Stimulated activated naive CD4-positive, alpha-beta T cell treated with Interleukin-2 at 50 U/mL for 16 hours (primary cell): ENCODE results near the gene SPG7.
A peak's percentile ranks its signal among the peaks of the same experiment; 100 is the strongest.

Experiments
- DNase-seq: peaks from one replicate; lab custom pipeline; 2025; lab: John Stamatoyannopoulos, UW

The SPG7 gene

DNA sequence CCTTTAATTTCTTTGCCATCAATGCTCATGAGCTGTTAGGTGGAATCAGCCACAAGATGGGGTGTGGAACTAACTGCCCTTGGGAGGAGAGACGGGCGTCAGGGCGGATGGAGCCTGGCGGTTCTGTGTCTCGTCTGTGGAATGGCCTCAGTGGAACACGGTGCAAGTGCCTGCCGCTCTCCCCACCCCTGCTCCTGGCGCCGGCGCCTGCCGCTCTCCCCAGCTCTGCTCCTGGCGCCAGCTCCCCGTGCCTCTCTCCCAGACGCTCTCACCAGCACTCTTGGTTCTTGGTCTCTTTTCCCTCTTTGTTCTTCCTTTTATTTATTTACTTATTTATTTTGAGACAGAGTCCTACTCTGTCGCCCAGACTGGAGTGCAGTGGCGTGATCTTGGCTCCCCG is 39.1 kb downstream of the SPG7 start:
- DNase-seq, result no peak

DNA sequence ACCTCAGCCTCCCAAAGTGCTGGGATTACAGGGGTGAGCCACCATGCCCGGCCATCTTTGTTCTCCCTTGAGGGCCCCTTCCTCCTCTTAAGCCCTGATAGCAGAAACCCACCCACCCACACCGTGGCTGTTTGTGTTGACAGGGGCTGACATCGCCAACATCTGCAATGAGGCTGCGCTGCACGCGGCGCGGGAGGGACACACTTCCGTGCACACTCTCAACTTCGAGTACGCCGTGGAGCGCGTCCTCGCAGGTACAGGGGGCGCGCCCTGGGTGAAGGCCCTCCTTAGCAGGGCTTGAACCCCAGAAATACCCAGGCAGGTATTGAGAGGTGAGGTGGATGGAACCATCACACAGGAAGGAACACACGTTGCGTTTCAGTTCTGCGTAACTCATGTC is 39.7 kb downstream of the SPG7 start:
- DNase-seq, result no peak

DNA sequence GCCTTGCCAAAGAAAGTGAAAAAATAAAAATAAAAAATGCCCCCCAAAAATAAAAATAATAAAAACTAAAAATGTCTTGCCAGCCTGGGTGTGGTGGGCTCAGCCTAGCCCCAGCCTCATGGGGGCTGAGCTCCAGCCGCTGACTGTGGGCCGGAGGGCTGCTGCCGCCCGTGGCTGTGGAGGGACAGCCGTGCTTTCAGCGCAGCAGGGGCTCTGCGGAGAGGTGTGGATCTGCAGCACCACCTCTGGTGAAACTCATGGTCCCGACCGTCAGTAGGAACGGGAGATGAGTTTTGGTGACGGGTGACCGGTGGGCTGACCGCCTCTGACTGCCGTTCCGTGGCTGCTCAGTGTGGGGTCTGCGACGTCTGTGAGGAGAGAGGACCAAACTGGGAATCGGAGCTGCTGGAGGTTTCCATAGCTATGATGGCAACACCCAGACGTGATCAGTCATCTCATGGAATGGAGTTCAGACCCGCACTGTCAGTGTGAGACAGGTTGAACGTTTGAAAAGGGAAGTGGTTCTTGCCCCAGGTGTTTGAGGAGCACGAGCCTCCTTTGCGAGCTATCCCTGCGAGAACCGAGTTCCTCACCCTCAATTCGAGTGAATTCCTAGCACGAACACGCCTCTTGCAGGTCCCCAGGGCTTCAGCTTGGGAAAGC is 40.3 kb downstream of the SPG7 start:
- no peak for DNase-seq

DNA sequence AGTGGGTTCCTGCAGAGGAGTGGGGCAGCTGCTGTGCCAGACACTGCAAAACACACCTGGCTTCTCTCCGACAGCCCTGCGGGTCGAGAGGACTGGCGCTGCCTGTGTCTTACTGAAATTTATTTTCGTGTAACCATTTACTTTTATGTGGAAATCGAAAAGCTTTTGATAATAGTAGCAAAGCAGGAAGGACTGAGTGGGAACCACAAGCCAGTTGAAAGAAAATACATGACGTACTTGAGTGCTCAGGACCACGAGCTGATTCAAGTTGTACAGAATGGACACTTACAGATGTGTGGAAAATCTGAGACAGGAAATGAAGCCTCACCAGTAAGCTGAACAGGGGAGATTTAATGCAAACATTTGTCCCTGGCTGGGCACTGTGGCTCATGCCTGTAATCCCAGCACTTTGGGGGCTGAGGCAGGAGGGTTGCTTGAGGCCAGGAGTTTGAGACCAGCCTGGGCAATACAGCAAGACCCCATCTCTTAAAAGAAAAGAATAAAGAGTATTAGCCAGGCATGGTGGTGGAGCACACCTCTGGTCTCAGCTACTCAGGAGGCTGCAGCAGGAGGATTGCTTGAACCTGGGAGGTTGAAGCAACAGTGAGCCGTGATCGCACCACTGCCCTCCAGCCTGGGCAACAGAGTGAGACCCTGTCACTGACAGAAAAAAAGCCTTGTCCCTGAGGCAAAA is 41.0 kb downstream of the SPG7 start:
- DNase-seq, result no peak

DNA sequence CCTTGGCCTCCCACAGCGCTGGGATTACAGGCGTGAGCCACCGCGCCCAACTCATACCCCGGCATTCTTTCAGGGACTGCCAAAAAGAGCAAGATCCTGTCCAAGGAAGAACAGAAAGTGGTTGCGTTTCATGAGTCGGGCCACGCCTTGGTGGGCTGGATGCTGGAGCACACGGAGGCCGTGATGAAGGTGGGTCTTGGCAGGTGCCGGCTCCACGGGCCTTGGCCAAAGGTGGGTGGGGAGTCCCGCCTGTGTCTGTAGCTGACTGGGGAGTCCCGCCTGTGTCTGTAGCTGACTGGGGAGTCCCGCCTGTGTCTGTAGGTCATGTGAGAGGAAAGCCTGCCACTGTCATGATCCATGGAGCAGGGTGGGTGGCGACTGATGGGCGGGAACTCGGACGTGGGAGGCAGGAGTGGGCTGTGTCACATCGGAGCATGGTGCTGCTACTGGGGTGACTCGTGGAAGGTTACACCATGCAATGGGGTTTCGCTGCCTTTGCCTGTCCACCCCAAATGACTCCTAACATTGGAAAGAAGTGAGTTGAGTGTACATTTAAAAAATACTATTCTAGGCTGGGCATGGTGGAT is 42.3 kb downstream of the SPG7 start:
- DNase-seq, result no peak

DNA sequence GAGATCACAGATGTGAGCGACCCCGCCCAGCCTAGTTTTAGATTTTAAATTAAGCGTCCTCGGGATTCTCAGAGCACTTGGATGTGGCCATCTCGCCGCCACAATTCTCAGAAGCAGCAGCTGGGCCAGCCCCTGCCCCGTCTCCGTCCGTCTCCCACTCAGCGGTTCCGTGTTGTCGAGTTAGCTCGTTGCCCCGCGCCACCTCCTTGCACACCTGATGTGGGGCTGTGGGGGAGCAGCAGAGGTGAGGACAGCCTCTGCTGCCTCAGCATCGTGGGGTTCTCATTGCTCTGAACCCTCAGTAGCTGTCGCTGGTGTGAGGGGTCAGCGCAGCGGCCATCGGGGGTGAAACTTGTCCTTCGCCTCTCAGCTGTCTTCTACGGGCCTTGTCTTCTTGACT is 44.1 kb downstream of the SPG7 start:
- DNase-seq, result no peak

DNA sequence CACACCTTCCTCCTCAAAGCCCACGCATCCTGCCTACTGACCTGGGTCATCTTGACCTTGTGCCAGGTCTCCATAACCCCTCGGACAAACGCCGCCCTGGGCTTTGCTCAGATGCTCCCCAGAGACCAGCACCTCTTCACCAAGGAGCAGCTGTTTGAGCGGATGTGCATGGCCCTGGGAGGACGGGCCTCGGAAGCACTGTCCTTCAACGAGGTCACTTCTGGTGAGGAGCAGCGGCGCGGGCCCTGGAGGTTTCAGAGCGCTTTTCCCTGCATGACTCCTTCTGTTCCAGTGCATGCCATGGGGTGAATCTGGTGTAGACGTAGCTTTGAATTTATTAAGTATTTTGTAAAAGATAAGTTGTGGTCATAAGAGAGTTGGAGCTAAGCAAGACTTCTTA is 44.7 kb downstream of the SPG7 start:
- no peak for DNase-seq

DNA sequence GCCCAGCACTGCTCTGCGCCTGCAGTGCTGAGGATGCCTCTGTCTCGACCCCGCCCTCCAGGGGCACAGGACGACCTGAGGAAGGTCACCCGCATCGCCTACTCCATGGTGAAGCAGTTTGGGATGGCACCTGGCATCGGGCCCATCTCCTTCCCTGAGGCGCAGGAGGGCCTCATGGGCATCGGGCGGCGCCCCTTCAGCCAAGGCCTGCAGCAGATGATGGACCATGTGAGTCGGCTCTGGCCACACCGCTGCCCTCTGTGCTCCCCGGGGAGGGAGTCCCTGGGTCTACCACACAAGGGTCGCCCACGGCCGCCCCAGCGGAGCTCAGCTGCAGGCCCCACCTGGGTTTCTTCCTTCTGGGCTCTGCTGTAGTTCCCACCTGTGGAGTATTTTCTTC is 45.5 kb downstream of the SPG7 start:
- DNase-seq, result no peak

DNA sequence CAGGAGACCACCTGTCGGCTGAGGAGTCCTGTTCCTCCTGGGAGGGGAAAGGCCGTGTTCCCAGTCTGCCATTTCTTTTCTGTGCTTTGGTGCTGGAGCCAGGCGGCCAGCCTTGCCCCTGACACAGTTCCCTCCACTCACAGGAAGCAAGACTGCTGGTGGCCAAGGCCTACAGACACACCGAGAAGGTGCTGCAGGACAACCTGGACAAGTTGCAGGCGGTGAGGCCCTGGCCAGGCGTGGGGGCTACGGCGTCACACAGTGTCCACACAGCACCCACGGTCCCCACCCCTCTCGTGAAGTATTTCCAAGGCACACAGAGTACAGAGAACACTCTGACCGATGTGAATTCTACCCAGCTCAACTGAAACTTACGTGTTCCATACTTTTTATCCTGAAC is 46.1 kb downstream of the SPG7 start:
- no peak for DNase-seq

DNA sequence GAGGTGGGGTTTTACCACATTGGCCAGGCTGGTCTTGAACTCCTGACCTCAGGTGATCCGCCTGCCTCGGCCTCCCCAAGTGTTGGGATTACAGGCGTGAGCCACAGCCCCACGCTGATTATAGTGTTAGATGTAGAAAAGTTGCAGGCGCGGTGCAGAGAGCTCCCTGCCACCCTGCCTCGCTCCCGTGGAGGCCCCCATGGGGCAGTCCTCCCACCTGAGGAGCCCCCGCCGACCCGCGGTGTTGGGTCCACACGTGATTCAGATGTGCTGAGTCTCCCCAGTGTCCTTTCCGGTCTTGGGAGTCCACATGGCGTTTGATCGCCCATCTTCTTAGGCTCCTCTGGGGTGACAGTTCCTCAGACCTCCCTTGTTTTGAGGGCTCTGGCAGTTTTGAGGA is 47.1 kb downstream of the SPG7 start:
- no peak for DNase-seq

DNA sequence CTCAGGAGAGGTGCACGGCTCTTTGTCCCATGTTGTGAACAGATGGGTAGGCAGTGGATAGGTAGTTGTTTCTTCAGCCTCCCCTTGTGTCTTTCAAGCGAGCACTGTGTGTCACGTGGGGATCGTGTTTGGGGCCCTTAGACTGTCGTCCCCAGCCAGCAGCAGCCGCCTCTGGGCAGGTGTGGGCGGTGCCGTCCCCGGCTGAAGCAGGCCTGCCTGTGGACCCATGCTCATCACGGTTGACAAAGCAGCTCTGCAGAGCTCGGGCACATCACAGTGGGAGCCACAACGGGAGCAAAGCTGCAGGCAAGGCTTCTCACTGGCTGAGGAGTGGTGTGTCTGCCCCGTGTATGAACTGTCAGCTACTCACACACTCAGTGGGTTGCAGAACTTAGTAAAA is 47.6 kb downstream of the SPG7 start:
- no peak for DNase-seq

DNA sequence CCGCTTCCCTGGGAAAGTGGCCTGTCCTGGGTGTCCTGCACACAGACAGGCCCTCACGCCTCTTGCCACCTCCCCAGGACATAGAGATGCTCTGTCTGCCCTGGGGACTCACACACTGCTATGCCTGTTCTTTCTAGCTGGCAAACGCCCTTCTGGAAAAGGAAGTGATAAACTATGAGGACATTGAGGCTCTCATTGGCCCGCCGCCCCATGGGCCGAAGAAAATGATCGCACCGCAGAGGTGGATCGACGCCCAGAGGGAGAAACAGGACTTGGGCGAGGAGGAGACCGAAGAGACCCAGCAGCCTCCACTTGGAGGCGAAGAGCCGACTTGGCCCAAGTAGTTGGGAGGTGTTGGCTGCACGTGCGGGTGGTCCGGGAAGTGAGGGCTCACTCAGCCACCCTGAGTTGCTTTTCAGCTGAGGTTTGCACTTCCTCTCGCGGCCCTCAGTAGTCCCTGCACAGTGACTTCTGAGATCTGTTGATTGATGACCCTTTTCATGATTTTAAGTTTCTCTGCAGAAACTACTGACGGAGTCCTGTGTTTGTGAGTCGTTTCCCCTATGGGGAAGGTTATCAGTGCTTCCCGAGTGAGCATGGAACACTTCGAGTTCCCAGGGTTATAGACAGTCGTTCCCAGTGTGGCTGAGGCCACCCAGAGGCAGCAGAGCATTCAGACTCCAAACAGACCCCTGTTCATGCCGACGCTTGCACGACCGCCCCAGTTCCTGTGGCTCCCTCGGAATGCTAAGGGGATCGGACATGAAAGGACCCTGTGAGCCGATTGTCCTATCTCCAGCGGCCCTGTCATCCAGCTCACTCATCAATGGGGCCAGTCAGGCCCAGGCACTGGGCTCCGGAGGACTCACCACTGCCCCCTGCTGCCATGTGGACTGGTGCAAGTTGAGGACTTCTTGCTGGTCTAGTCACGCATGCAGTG is 48.8 kb downstream of the SPG7 start:
- DNase-seq, result peak; percentile 82

DNA sequence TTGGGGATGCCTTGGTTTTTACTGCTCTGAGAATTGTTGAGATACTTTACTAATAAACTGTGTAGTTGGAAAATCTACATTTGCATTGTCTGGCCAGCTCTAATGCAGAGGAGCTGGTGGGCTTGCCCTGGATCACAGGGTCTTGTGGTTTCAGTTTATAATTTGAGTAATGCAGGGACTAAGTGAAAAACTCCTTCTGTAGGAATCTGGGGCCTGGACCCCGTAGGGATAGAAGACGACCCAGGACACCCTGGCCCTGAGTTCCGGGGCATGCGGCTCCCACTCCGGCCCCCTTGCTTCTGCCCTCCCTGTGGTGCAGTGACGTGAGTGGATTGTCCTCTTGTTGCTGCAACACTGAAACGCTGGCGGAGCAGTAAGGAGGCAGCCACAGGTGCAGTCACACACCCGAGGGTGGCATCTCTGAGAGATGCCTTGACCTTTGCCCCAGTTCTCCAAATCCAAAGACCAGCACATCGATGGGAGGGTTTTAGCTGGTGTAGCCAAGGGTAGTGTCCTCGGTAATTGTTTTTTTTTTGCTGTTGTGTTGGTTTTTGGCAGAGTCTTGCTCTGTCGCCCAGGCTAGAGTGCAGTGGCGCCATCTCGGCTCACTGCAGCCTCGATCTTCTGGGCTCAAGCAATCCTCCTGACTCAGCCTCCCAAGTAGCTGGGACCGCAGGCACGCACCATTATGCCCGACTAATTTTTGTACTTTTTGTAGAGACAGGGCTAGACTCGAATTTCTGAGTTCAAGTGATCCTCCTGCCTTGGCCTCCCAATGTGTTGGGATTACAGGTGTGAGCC is 49.7 kb downstream of the SPG7 start:
- DNase-seq, result no peak

DNA sequence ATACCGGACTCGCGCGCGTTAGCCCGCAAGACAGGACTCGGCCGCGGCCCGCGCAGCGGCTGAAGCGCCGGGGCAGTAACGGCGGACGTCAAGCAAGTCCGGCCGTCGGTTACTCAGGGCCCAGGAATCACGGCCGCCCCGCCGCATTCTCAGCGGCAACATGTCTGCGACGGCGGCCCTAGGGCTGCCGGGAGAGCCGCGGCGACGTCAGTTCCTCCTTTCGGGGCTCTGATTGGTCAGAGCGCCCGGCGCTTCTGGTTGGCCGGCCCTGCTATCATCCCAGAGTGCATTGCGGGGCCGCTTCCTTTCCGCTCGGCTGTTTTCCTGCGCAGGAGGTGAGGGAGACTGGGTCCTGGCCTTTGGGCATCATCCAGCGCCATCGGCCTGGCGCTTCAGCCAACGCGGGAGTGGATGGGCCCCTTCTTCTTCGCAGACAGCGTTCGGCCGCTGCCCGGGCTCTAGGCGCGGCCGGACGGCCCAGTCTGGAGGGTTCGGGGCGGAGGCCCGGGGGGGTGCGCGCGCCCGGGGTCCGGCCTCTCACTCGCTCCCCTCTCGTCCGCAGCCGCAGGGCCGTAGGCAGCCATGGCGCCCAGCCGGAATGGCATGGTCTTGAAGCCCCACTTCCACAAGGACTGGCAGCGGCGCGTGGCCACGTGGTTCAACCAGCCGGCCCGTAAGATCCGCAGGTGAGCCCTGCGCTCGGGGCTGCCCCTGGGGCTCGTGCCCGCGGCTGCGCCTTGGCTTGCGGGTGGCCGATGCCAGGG is 52.4 kb downstream of the SPG7 start, which contains the start of gene RPL13:
RPL13 (plus strand) TSS at position 305 of the 764 bp plus-strand sequence; CDS start at position 583, 278 bp downstream.
- peak; percentile 91 for DNase-seq

DNA sequence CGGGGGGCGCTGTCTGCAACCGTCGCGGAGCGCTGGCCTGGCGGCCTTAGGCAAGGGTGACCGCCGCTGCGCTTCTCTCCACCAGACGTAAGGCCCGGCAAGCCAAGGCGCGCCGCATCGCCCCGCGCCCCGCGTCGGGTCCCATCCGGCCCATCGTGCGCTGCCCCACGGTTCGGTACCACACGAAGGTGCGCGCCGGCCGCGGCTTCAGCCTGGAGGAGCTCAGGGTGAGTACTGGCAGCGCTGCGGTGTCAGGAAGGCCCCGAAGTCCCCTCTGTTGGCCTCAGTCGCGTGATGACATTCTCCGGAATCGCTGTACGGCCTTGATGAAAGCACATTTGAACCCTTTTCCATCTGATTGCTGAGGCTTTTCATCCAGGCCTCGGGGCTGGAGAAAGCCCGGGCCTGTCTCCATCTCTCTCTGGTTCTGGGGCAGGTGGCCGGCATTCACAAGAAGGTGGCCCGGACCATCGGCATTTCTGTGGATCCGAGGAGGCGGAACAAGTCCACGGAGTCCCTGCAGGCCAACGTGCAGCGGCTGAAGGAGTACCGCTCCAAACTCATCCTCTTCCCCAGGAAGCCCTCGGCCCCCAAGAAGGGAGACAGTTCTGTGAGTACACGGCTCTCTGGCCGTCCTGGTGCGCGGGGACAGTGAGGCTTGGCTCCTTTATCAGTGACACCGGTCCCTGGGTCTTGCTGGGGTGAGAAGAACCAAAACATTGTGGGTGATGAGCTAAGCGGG is 53.1 kb downstream of the SPG7 start:
- peak; percentile 39 for DNase-seq

DNA sequence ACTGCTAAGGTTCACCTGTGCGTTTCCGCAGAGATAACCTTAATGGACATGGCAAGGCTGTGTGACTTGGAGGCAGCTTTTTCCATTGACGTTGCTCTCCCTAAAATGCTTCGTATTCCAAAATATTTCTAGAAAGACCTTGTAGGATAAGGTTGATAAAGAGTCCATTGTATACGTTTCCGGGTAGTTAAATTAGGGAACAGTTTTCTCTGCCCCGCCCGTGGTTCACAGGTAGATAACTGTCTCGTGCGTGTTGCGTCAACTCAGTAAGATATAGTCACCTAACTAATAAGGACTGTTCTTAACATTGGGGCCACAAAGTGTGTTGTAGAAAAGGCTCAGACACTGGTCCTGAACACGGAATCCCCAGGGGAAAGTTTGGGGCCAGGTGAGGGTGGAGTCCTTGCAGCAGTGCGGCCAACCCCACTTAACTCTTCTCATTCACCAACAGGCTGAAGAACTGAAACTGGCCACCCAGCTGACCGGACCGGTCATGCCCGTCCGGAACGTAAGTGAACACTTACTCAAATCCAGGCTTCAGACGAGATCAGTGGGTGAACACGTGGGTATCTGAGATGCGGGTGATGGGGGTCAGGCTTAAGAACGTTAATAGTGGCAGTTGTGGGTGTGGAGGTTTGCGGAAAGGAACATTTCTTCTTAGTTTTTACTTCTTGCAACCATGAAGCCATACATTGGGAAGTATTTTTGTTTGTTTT is 53.8 kb downstream of the SPG7 start:
- DNase-seq, result no peak

DNA sequence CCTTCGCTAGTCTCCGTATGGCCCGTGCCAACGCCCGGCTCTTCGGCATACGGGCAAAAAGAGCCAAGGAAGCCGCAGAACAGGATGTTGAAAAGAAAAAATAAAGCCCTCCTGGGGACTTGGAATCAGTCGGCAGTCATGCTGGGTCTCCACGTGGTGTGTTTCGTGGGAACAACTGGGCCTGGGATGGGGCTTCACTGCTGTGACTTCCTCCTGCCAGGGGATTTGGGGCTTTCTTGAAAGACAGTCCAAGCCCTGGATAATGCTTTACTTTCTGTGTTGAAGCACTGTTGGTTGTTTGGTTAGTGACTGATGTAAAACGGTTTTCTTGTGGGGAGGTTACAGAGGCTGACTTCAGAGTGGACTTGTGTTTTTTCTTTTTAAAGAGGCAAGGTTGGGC is 54.7 kb downstream of the SPG7 start:
- DNase-seq, result no peak

DNA sequence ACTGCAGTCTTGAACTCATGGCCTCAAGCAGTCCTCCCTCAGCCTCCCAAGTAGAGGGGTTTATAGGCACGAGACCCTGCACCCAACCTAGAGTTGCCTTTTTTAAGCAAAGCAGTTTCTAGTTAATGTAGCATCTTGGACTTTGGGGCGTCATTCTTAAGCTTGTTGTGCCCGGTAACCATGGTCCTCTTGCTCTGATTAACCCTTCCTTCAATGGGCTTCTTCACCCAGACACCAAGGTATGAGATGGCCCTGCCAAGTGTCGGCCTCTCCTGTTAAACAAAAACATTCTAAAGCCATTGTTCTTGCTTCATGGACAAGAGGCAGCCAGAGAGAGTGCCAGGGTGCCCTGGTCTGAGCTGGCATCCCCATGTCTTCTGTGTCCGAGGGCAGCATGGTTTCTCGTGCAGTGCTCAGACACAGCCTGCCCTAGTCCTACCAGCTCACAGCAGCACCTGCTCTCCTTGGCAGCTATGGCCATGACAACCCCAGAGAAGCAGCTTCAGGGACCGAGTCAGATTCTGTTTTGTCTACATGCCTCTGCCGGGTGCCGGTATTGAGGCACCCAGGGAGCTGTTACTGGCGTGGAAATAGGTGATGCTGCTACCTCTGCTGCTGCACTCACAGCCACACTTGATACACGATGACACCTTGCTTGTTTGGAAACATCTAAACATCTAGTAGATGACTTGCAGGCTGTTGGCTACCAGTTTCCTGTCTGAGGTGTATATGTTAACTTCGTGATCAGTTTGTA is 55.6 kb downstream of the SPG7 start:
- DNase-seq, result no peak
